ENCODE results near the gene HOXA4. TPM values are rescaled to one million over a fixed set of nuclear protein-coding genes. Genes with fewer than 3 reads are reported as not detected.

HOXA4 gene
- total RNA-seq, 1 donor from 2014 or later = not detected

DNA sequence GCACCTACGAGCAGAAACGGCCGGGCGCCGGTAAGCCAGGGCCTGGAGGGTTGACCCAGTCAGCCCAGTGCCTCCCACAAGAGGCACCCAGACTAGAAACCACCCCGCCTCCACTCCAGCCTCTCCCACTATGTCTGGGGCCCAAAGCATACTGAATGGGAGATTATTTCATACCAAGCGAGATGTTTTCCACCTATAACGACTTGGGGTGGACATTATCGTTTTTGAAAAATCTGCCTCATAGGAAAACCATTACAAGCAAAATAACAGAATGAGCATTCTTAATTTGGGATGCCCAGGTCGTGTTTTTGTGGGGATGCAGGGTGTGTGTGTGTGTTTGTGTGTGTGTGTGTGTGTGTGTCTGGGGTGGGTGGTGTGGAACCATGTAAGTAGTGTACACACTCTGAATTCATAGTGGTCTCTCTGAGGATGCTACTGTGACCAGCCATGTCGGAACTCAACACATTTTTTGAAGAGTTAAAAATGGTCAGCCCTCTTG, 15.4 kb upstream of the HOXA4 start:
- H3K36me3 Mint-ChIP-seq (ENCODE audit: unreplicated experiment) = peaks cover 2% of the 10 kb centered on the region
- no peak for TF ChIP-seq CTCF (IDR thresholded peaks at IDR 0.05)
- H3K4me1 Mint-ChIP-seq (ENCODE audit: unreplicated experiment) = peaks cover 6% of the 10 kb centered on the region
- H3K27ac Mint-ChIP-seq (ENCODE audit: unreplicated experiment) = no peak overlapping the region
- DNase-seq (ENCODE audit: extremely low spot score, unreplicated experiment) = no peak
- H3K27me3 Mint-ChIP-seq (ENCODE audit: unreplicated experiment) = peaks cover 85% of the 10 kb centered on the region
- H3K4me3 Mint-ChIP-seq (ENCODE audit: unreplicated experiment) = no peak overlapping the region
- H3K9me3 Mint-ChIP-seq (ENCODE audit: unreplicated experiment) = no peaks in the 10 kb centered on the region

GRCh38 chr7:27145165-27145913, 14.8 kb upstream of the HOXA4 start:
- Mint-ChIP-seq H3K27ac (ENCODE audit: unreplicated experiment) (no peak overlapping the region), H3K27me3 (ENCODE audit: unreplicated experiment) (peaks cover 86% of the 10 kb centered on the region), H3K36me3 (ENCODE audit: unreplicated experiment) (peaks cover 2% of the 10 kb centered on the region), H3K4me3 (ENCODE audit: unreplicated experiment) (no peak overlapping the region), H3K4me1 (ENCODE audit: unreplicated experiment) (peaks cover 5% of the 10 kb centered on the region), H3K9me3 (ENCODE audit: unreplicated experiment) (no peaks in the 10 kb centered on the region)
- no peak for TF ChIP-seq CTCF (IDR thresholded peaks at IDR 0.05)
- DNase-seq (ENCODE audit: extremely low spot score, unreplicated experiment) = peak; percentile 80

- TF ChIP-seq CTCF (IDR thresholded peaks at IDR 0.05) = no peak
These were observed 14.2 kb upstream of the HOXA4 start for GRCh38 chr7:27144781-27145164.

DNA sequence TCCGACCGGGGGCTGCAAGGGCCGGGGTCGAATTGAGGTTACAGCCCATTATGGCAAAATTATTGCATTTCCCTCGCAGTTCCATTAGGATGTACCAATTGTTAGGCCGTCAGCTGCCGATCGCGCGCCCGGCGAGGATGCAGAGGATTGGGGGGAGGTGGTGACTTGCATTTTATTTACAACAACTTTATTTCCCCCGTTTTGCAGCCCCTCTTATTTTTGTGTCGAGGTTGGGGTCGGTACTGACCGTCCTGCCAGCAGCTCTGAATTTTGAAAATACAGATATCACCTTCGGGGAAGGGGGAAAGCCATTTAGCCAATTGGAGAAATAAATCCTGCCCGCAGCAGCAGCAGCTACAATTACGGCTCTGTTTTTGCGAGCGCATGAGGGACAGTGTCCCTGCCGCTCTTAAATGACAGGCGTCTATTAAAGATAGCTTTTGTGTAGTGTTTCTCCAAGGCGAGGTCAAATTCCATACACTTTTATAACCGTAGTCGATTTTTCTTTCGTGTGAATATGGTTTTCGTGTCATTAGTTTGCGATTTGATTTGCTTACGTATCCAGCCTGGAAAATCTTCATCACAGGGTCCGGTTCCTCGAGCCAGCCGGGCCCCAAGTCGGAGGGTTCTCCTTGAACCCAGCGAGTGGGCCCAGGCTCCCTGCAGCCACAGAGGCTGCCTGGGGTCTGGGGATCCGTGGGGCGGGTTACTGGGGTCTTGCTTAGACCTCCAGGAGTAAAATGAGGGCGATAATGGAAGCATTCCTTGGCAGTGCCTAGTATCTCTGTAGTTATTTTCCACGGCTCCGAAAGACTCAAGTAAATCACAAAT, 13.6 kb upstream of the HOXA4 start:
- Mint-ChIP-seq H3K4me3 (ENCODE audit: unreplicated experiment) (no peak overlapping the region), H3K36me3 (ENCODE audit: unreplicated experiment) (peaks cover 2% of the 10 kb centered on the region), H3K27me3 (ENCODE audit: unreplicated experiment) (peaks cover 84% of the 10 kb centered on the region), H3K27ac (ENCODE audit: unreplicated experiment) (no peak overlapping the region), H3K9me3 (ENCODE audit: unreplicated experiment) (no peaks in the 10 kb centered on the region), H3K4me1 (ENCODE audit: unreplicated experiment) (peaks cover 8% of the 10 kb centered on the region)
- DNase-seq (ENCODE audit: extremely low spot score, unreplicated experiment) = no peak
- TF ChIP-seq CTCF (IDR thresholded peaks at IDR 0.05) = no peak

More at GRCh38 chr7:27144781-27145164, 14.2 kb upstream of the HOXA4 start:
- no peak for DNase-seq (ENCODE audit: extremely low spot score, unreplicated experiment)
- peaks cover 86% of the 10 kb centered on the region for H3K27me3 Mint-ChIP-seq (ENCODE audit: unreplicated experiment)
- H3K9me3 Mint-ChIP-seq (ENCODE audit: unreplicated experiment) = no peaks in the 10 kb centered on the region
- H3K27ac Mint-ChIP-seq (ENCODE audit: unreplicated experiment) = no peak overlapping the region
- H3K4me3 Mint-ChIP-seq (ENCODE audit: unreplicated experiment) = no peak overlapping the region
- H3K4me1 Mint-ChIP-seq (ENCODE audit: unreplicated experiment) = peaks cover 5% of the 10 kb centered on the region
- H3K36me3 Mint-ChIP-seq (ENCODE audit: unreplicated experiment) = peaks cover 2% of the 10 kb centered on the region
